ENCODE measurements around the gene KIF16B.
"Not testable (repeated sequence)": the region's sequence is repeated elsewhere in the genome, so short reads cannot be mapped to it uniquely, and the experiment has no call there.

KIF16B gene

GRCh38 chr20:16528078-16528477, 45.2 kb downstream of the KIF16B start:
- no peak overlapping the region for H3K4me3 ChIP-seq (ENCODE audit: low read depth, low read length)
- no peak for DNase-seq (ENCODE audit: low read depth)
- no peak for TF ChIP-seq CTCF (IDR thresholded peaks at IDR 0.05; ENCODE audit: insufficient read depth, low read depth, low read length, missing control alignments)

GRCh38 chr20:16527438-16527837, 45.8 kb downstream of the KIF16B start:
- no peak for TF ChIP-seq CTCF (IDR thresholded peaks at IDR 0.05; ENCODE audit: insufficient read depth, low read depth, low read length, missing control alignments)
- no peak overlapping the region for H3K4me3 ChIP-seq (ENCODE audit: low read depth, low read length)
- DNase-seq (ENCODE audit: low read depth), result no peak

- H3K4me3 ChIP-seq (ENCODE audit: low read depth, low read length), result no peak overlapping the region
- no peak for TF ChIP-seq CTCF (IDR thresholded peaks at IDR 0.05; ENCODE audit: insufficient read depth, low read depth, low read length, missing control alignments)
- no peak for DNase-seq (ENCODE audit: low read depth)
Measured at GRCh38 chr20:16526433-16527380, 46.5 kb downstream of the KIF16B start.

- not testable (repeated sequence) for H3K4me3 ChIP-seq (ENCODE audit: low read depth, low read length); DNase-seq (ENCODE audit: low read depth)
Measured at GRCh38 chr20:16522651-16523050, 50.6 kb downstream of the KIF16B start.

- TF ChIP-seq CTCF (IDR thresholded peaks at IDR 0.05; ENCODE audit: insufficient read depth, low read depth, low read length, missing control alignments), result no peak
- no peak overlapping the region for H3K4me3 ChIP-seq (ENCODE audit: low read depth, low read length)
- DNase-seq (ENCODE audit: low read depth), result no peak
Measured at GRCh38 chr20:16520154-16520553, 53.1 kb downstream of the KIF16B start.

GRCh38 chr20:16519673-16520072, 53.6 kb downstream of the KIF16B start:
- DNase-seq (ENCODE audit: low read depth), result not testable (repeated sequence)

GRCh38 chr20:16518784-16519084, 54.5 kb downstream of the KIF16B start:
- no peak overlapping the region for H3K4me3 ChIP-seq (ENCODE audit: low read depth, low read length)
- TF ChIP-seq CTCF (IDR thresholded peaks at IDR 0.05; ENCODE audit: insufficient read depth, low read depth, low read length, missing control alignments), result no peak
- no peak for DNase-seq (ENCODE audit: low read depth)

More at GRCh38 chr20:16519673-16520072, 53.6 kb downstream of the KIF16B start:
- H3K4me3 ChIP-seq (ENCODE audit: low read depth, low read length), result not testable (repeated sequence)
